ENCODE data around the gene CD27. TPM values are rescaled to one million over a fixed set of nuclear protein-coding genes. Genes with fewer than 3 reads are reported as not detected.

Gene CD27
- 0.46 TPM for total RNA-seq

DNA sequence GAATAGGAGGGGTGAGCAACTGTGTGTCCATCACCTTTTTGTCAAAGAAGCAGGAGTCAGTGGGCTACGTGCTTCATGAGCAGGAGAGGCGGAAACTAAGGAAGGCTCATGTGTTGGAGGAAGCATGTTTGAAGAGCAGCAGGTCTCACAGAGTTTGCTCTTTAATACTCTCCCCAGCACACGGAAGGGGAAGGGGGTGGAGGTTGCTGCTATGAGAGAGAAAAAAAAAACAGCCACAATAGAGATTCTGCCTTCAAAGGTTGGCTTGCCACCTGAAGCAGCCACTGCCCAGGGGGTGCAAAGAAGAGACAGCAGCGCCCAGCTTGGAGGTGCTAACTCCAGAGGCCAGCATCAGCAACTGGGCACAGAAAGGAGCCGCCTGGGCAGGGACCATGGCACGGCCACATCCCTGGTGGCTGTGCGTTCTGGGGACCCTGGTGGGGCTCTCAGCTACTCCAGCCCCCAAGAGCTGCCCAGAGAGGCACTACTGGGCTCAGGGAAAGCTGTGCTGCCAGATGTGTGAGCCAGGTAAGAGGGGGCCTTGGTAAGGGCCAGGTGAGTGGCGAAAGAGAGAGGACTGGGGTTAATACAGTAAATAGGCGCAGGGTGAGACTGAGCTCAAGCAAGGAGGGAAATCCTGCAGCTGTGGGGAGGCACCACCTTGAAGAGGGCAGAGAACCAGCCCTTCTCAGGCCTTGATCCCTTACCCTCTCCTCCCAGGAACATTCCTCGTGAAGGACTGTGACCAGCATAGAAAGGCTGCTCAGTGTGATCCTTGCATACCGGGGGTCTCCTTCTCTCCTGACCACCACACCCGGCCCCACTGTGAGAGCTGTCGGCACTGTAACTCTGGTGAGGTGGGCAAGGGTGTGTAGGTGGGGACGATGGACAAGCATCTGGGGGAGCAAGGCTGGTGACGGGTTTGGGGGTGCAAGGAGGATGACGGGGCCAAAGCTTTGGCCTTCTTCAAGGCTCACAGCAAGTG is at the start of gene CD27:
Gene CD27, plus strand, starts transcription at position 252 of the 985 bp plus-strand sequence. Its CDS starts 141 bp downstream, at position 393.

GRCh38 chr12:6451348-6452244 is 6.8 kb downstream of the CD27 start, which contains the start of gene TAPBPL:
TSS of gene TAPBPL (plus strand) at chr12:6452042. CDS start at chr12:6452249, 207 bp downstream.

DNA sequence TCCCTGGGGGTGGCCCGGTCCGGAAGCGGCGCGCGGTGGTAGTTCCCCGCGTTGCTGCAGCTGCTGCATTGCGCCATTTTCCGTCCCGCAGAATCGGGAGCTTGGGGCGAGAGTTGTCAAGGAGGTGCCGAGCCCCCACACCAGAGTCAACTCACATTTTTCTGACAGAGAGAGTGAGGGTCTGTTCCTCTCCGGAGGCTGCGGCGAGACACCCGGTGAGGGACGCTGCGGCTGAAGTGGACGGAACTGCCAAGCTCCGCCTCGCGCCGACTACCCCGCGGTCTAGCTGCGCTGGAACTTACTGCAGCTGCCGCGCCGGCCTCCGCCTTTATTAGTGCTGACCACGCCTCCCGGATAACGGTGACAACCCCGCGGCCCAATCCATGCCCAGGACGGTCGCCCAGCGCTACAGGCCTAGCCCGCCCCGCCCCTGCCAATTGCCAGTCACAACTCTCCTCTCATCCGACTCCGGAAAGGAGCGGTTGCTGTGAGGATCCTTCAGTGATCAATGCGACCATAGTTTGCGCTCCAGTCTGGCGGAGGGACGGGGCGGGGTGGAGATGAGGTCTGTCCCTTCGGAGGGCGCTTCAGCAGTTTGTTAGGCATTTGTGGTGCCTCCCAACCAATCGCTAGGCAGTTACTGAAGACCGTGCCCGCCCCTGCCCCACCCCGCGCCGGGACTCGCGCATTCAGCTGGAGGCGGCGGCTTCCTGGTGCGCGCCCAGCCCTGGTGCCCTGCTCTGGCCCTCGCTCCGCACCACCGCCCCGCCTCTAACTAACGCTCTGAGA is 25.8 kb downstream of the CD27 start, which contains the start of gene VAMP1:
Gene VAMP1, minus strand, starts transcription at position 303 of the 789 bp plus-strand sequence. Its CDS starts 146 bp downstream, at position 157.

GRCh38 chr12:6492838-6493496 is 48.2 kb downstream of the CD27 start, which contains the start of gene MRPL51:
TSS of gene MRPL51 (minus strand) at chr12:6493262. CDS start at chr12:6493136, 126 bp downstream.

DNA sequence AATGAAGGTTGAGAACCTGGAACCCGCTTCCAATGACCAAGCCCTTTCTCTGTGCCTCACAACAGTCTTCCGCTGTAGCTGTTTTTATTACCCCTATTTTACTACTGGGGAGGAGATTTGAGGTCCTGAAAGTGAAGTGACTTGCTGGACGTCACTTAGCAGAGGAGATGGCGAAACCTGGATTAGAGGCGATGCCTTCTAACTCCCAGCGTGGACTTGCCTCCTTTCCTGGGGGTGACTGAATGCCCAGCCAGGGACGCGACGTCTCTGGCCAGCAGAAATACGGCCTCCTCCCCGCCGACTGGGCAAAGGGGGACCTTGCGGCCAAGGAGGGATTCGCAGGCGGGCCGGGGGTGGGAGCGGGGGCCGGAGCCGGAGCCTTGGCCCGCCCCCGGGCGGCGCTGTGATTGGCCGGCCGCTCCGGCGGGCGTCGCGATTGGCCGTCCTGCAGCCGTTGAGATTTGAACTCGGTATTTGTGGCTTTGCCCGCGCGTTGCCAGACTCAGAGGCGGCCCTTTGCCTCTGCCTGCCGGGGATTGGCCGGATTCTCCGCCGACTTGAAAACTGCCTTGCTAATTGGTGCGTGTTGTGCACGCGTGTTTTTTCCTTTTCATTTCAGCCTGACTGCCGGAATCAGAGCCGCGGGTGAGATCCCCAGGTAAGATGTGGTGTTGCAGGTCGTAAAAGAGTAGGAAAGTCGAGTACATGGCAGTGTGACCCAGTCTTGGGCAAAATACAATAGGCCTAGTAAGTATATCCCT is 48.9 kb downstream of the CD27 start, which contains the start of gene NCAPD2:
Gene NCAPD2, plus strand, starts transcription at position 606 of the 761 bp plus-strand sequence. CDS start 997 bp downstream, outside the sequence.

Other genes starting within 250 kb of the CD27 start
- gene CD9, start 244.6 kb upstream of the CD27 start, total RNA-seq = 41.5 TPM
- gene PLEKHG6, start 134.3 kb upstream of the CD27 start, total RNA-seq = 0.23 TPM
- gene TNFRSF1A, start 102.9 kb upstream of the CD27 start, total RNA-seq = 12.5 TPM
- gene SCNN1A, start 69.4 kb upstream of the CD27 start, total RNA-seq = not detected
- gene LTBR, start 60.8 kb upstream of the CD27 start, total RNA-seq = 4.4 TPM
- gene TAPBPL, start 7.1 kb downstream of the CD27 start, total RNA-seq = 2.8 TPM
- gene VAMP1, start 25.7 kb downstream of the CD27 start, total RNA-seq = 27.2 TPM
- 33.0 TPM for gene MRPL51, start 48.3 kb downstream of the CD27 start, total RNA-seq
- gene NCAPD2, start 49.1 kb downstream of the CD27 start, total RNA-seq = 17.8 TPM
- 2,434 TPM for gene GAPDH, start 89.6 kb downstream of the CD27 start, total RNA-seq
- gene IFFO1, start 111.1 kb downstream of the CD27 start, total RNA-seq = 5.5 TPM
- 13.8 TPM for gene NOP2, start 123.3 kb downstream of the CD27 start, total RNA-seq
- gene CHD4, start 162.4 kb downstream of the CD27 start, total RNA-seq = 204 TPM
- 1.2 TPM for gene LPAR5, start 191.0 kb downstream of the CD27 start, total RNA-seq
- gene ACRBP, start 202.5 kb downstream of the CD27 start, total RNA-seq = 0.46 TPM
- 61.6 TPM for gene ING4, start 218.2 kb downstream of the CD27 start, total RNA-seq
- 17.3 TPM for gene ZNF384, start 244.4 kb downstream of the CD27 start, total RNA-seq